Endothelial cell of umbilical vein (primary cell): ENCODE results near the gene CHRND.

Source experiments
- CTCF ChIP-seq, 2 donors: IDR thresholded peaks; 1 replicate in 1 of 2; 2 replicates in 1 of 2; pipeline ENCODE4 v1.5.1; 2011; ENCODE audit warnings: low read length in 2 of 2, mild to moderate bottlenecking in 2 of 2, moderate library complexity in 2 of 2, control low read depth in 1 of 2, inconsistent platforms in 1 of 2, low read depth in 1 of 2; ENCODE audit not compliant: insufficient read depth in 1 of 2; ENCODE audit errors: extremely low read depth in 1 of 2
- EZH2 ChIP-seq: IDR thresholded peaks from 2 replicates; pipeline ENCODE4 v1.6.1; 2012; ENCODE audit warnings: borderline replicate concordance, low read depth, mild to moderate bottlenecking, moderate library complexity, low read length, inconsistent platforms; ENCODE audit not compliant: severe bottlenecking
- GATA2 ChIP-seq: IDR thresholded peaks from 2 replicates; pipeline ENCODE4 v1.7.0; 2011; ENCODE audit warnings: low read depth, mild to moderate bottlenecking, moderate library complexity, mixed read lengths, low read length; ENCODE audit not compliant: insufficient read length, insufficient read depth
- MAX ChIP-seq: IDR thresholded peaks from 2 replicates; pipeline ENCODE4 v1.6.1; 2011; ENCODE audit not compliant: insufficient read depth, insufficient read length
- MYC ChIP-seq: IDR thresholded peaks from one replicate; pipeline ENCODE4 v1.6.1; 2011; ENCODE audit warnings: mild to moderate bottlenecking, low read depth, low read length
- POLR2A ChIP-seq: IDR thresholded peaks from 2 replicates; pipeline ENCODE4 v1.6.1; 2012; ENCODE audit warnings: low read depth, mild to moderate bottlenecking, control low read depth, low read length

GRCh38 chr2:232578626-232579025, 52.7 kb downstream of the CHRND start:
- TF ChIP-seq CTCF (IDR thresholded peaks at IDR 0.05; ENCODE audit: extremely low read depth in 1 of 2, insufficient read depth in 1 of 2, low read depth in 1 of 2, low read length in 2 of 2) (no peak), POLR2A (no peak), EZH2 (no peak), GATA2 (no peak), MYC (no peak), MAX (no peak)
